Stimulated activated CD4-positive, alpha-beta T cell treated with anti-CD3 and anti-CD28 coated beads, Interleukin-15, amount 100 ng/mL, for 24 hours (primary cell): Measurements from ENCODE around the gene HTT.

Experiments
- DNase-seq: peaks from one replicate; pipeline ENCODE4 v3.0.0-alpha.2; 2020

The HTT gene

GRCh38 chr4:3074078-3074845 is at the start of gene HTT, which contains the start of gene HTT-AS:
Gene HTT, plus strand, starts transcription at chr4:3074681. Its CDS starts 145 bp downstream, at chr4:3074826.
Gene HTT-AS, minus strand, starts transcription at chr4:3074538.
- peak; percentile 97 for DNase-seq

GRCh38 chr4:3025881-3026280 is 48.6 kb upstream of the HTT start:
- DNase-seq, result no peak

- no peak for DNase-seq
Observed at GRCh38 chr4:3026540-3026939, 47.9 kb upstream of the HTT start.

- DNase-seq, result no peak
Observed at GRCh38 chr4:3029464-3029863, 45.0 kb upstream of the HTT start.

GRCh38 chr4:3030566-3031356 is 43.7 kb upstream of the HTT start:
- no peak for DNase-seq

GRCh38 chr4:3031357-3032082 is 43.0 kb upstream of the HTT start:
- DNase-seq, result no peak

GRCh38 chr4:3034231-3034630 is 40.2 kb upstream of the HTT start:
- no peak for DNase-seq

- DNase-seq, result no peak
Observed at GRCh38 chr4:3035249-3035648, 39.2 kb upstream of the HTT start.

GRCh38 chr4:3035674-3036073 is 38.8 kb upstream of the HTT start:
- no peak for DNase-seq

- no peak for DNase-seq
Observed at GRCh38 chr4:3036131-3036952, 38.1 kb upstream of the HTT start.

GRCh38 chr4:3037957-3038461 is 36.5 kb upstream of the HTT start:
- no peak for DNase-seq

- DNase-seq, result no peak
Observed at GRCh38 chr4:3039706-3040366, 34.6 kb upstream of the HTT start.

GRCh38 chr4:3040452-3041191 is 33.9 kb upstream of the HTT start:
- no peak for DNase-seq

GRCh38 chr4:3041192-3042142 is 33.0 kb upstream of the HTT start:
- peak; percentile 54 for DNase-seq

- no peak for DNase-seq
Observed at GRCh38 chr4:3042226-3042625, 32.3 kb upstream of the HTT start.

- no peak for DNase-seq
Observed at GRCh38 chr4:3043282-3044020, 31.0 kb upstream of the HTT start.

GRCh38 chr4:3044870-3045819 is 29.3 kb upstream of the HTT start:
- DNase-seq, result peak; percentile 69

- no peak for DNase-seq
Observed at GRCh38 chr4:3046162-3046561, 28.3 kb upstream of the HTT start.
